MCF 10A (cell line): ENCODE data around the gene EXOC6. TPM values are rescaled to one million over a fixed set of nuclear protein-coding genes. Genes with fewer than 3 reads are reported as not detected.

Experiments used
- BruUV-seq: library from RNA; stranded (reverse); fragments of 400-500 nt; replicated peaks from 2 replicates; lab custom pipeline; 2021; lab: Mats Ljungman, UMichigan
- CTCF ChIA-PET: fragments of 300-600 bp; sonication (Branson Sonifier 250); formaldehyde crosslinking; extraction: SDS; loops from one replicate; lab custom pipeline; 2021; ENCODE audit warnings: antibody characterized with exemption, inconsistent platforms; lab: Yijun Ruan, JAX
- POLR2A ChIA-PET: fragments of 300-600, 350-650 bp; sonication (Branson Sonifier 250); formaldehyde crosslinking; extraction: SDS; loops from one replicate; lab custom pipeline; 2020; ENCODE audit warnings: antibody characterized with exemption, inconsistent platforms; lab: Yijun Ruan, JAX
- DNase-seq: peaks from one replicate; pipeline ENCODE4 v3.0.0-alpha.2; 2018; ENCODE audit not compliant: unreplicated experiment
- H3K27ac Mint-ChIP-seq: one replicate; pipeline ENCODE4 v1.8.0; 2022; ENCODE audit warnings: mild to moderate bottlenecking, low read depth, mixed read lengths; ENCODE audit not compliant: unreplicated experiment
- H3K27me3 Mint-ChIP-seq: one replicate; pipeline ENCODE4 v1.8.0; 2022; ENCODE audit warnings: mixed read lengths; ENCODE audit not compliant: insufficient read depth, unreplicated experiment
- H3K36me3 Mint-ChIP-seq: one replicate; pipeline ENCODE4 v1.8.0; 2022; ENCODE audit warnings: mild to moderate bottlenecking, moderate library complexity, mixed read lengths; ENCODE audit not compliant: insufficient read depth, unreplicated experiment
- H3K4me1 Mint-ChIP-seq: one replicate; pipeline ENCODE4 v1.8.0; 2022; ENCODE audit warnings: mixed read lengths; ENCODE audit not compliant: insufficient read depth, unreplicated experiment
- H3K4me3 Mint-ChIP-seq: one replicate; pipeline ENCODE4 v1.8.0; 2022; ENCODE audit warnings: mild to moderate bottlenecking, moderate library complexity, mixed read lengths; ENCODE audit not compliant: unreplicated experiment
- H3K9me3 Mint-ChIP-seq: one replicate; pipeline ENCODE4 v1.8.0; 2022; ENCODE audit warnings: mixed read lengths; ENCODE audit not compliant: unreplicated experiment
- CTCF ChIP-seq: fragments of 200-600 bp; IDR thresholded peaks from one replicate; pipeline ENCODE4 v1.8.0; 2022; ENCODE audit warnings: antibody characterized with exemption, mild to moderate bottlenecking; ENCODE audit not compliant: unreplicated experiment
- intact Hi-C: fragments of 100-400 bp; cut with micrococcal nuclease; formaldehyde crosslinking; loops from 2 replicates; pipeline ENCODE4 v1.14.1; 2022
- total RNA-seq: library from RNA; stranded (reverse); gene quantifications from 2 replicates; pipeline ENCODE4 v1.2.3, GENCODE V29; 2022

EXOC6 gene
- total RNA-seq, 1 experiment from 2014 or later, result 6.6 TPM

GRCh38 chr10:93076871-93077270 is 228.6 kb downstream of the EXOC6 start:
- DNase-seq, result no peak
- peaks cover 52% of the 10 kb centered on the region for H3K27me3 Mint-ChIP-seq
- H3K9me3 Mint-ChIP-seq, result no peaks in the 10 kb centered on the region
- no peaks in the 10 kb centered on the region for H3K36me3 Mint-ChIP-seq
- intact Hi-C loops, result no loop called here
- H3K4me1 Mint-ChIP-seq, result peaks cover 5% of the 10 kb centered on the region
- TF ChIP-seq CTCF, result no peak
- CTCF ChIA-PET, result interaction anchor here (0.7 to 1.9 kb wide), 13 partner anchors 36 to 436 kb away, joined by 3 to 10 read pairs (median 4); no protein-coding TSS in a partner anchor
- BruUV-seq, result no TSS peak
- no peak overlapping the region for H3K4me3 Mint-ChIP-seq
- H3K27ac Mint-ChIP-seq, result no peak overlapping the region
- POLR2A ChIA-PET, result interaction anchor here (0.5 to 1.4 kb wide), 2 partner anchors 20 to 46 kb away, joined by 3 read pairs; no protein-coding TSS in a partner anchor

GRCh38 chr10:93077860-93078337 is 229.6 kb downstream of the EXOC6 start:
- ChIA-PET CTCF (interaction anchor here (0.6 to 3.8 kb wide), 15 partner anchors 38 to 435 kb away, joined by 3 to 37 read pairs (median 3); no protein-coding TSS in a partner anchor), POLR2A (interaction anchor here (1.4 kb wide), 1 partner anchor 21 kb away, joined by 3 read pairs; no protein-coding TSS in a partner anchor)
- H3K4me3 Mint-ChIP-seq, result no peak overlapping the region
- no peak for TF ChIP-seq CTCF
- BruUV-seq, result no TSS peak
- H3K4me1 Mint-ChIP-seq, result peaks cover 5% of the 10 kb centered on the region
- H3K9me3 Mint-ChIP-seq, result no peaks in the 10 kb centered on the region
- no peak overlapping the region for H3K27ac Mint-ChIP-seq
- intact Hi-C loops, result no loop called here
- no peak for DNase-seq
- H3K36me3 Mint-ChIP-seq, result no peaks in the 10 kb centered on the region
- H3K27me3 Mint-ChIP-seq, result peaks cover 42% of the 10 kb centered on the region

GRCh38 chr10:93079663-93080349 is 231.5 kb downstream of the EXOC6 start:
- Mint-ChIP-seq H3K27me3 (peaks cover 24% of the 10 kb centered on the region), H3K36me3 (no peaks in the 10 kb centered on the region), H3K4me1 (peaks cover 5% of the 10 kb centered on the region), H3K27ac (peak overlapping the region; percentile 72), H3K9me3 (no peaks in the 10 kb centered on the region), H3K4me3 (peak overlapping the region; percentile 29)
- CTCF ChIA-PET, result interaction anchor here (0.6 to 3.9 kb wide), 65 partner anchors 8 to 930 kb away, joined by 3 to 41 read pairs (median 4); no protein-coding TSS in a partner anchor
- POLR2A ChIA-PET, result no interaction called here
- BruUV-seq, result no TSS peak
- TF ChIP-seq CTCF, result no peak
- intact Hi-C loops, result loop anchor here (1.0 to 5.0 kb wide), 3 partner anchors 209 to 432 kb away; no protein-coding TSS in a partner anchor
- no peak for DNase-seq

GRCh38 chr10:93080350-93081046 is 232.2 kb downstream of the EXOC6 start:
- Mint-ChIP-seq H3K9me3 (no peaks in the 10 kb centered on the region), H3K27me3 (peaks cover 17% of the 10 kb centered on the region), H3K4me1 (peaks cover 5% of the 10 kb centered on the region), H3K27ac (peak overlapping the region; percentile 72), H3K36me3 (no peaks in the 10 kb centered on the region), H3K4me3 (peak overlapping the region; percentile 29)
- ChIA-PET CTCF (interaction anchor here (0.6 to 3.9 kb wide), 79 partner anchors 7 to 930 kb away, joined by 3 to 41 read pairs (median 4); no protein-coding TSS in a partner anchor), POLR2A (no interaction called here)
- BruUV-seq, result no TSS peak
- intact Hi-C loops, result loop anchor here (1.0 to 5.0 kb wide), 3 partner anchors 209 to 432 kb away; no protein-coding TSS in a partner anchor
- peak; percentile 86 for TF ChIP-seq CTCF
- DNase-seq, result peak; percentile 57
